GM18526 (cell line): ENCODE results near the gene AK1.

Experiments used
- POLR2A ChIP-seq: IDR thresholded peaks from 3 replicates; pipeline ENCODE4 v1.6.1; 2011; ENCODE audit not compliant: insufficient read length; ENCODE audit errors: extremely low read depth

The AK1 gene

DNA sequence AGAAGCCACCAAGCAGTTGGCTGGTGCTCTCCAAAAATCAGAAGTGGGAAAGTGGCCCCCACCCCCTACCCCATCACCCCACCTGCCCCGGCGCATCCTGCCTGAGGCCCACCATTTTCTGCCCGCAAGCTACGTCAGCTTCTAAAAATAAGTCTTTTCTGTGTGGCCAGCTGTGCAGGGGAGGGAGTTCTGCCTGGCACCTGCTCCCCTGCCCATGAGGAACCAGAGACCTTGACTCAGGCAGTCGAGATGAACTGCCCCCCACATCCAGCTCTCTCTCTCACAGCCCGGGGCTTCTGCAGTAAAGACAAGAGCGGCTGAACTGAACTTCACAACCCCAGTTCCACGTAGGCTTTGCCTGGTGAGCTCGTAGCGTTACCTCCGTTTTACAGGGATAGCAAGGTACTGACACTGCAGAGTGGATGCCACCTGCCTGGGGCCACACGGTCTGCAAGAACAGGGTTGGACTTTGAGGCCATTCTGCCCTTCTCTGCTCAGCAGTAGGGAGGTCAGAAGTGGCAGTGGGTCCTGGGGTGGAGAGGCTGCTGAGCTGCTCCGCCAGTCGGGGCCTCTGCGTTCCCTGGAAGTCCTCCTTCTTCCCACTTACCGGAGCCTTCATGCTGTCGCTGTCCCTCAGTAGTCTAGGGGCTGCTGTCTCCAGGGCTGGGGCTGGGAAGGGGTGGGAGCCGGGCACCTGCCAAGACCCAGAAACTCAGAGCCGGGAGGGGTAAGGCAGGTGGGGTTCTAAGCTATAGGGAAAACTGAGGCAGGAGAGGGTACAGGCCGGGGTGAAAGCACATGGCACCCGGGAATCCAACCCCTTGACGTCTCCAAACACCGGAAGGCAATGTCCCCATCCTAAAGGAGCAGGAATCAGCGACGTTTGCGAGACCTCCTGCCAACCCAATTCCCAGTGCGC, 38.6 kb upstream of the AK1 start:
- TF ChIP-seq POLR2A: peak; percentile 83

DNA sequence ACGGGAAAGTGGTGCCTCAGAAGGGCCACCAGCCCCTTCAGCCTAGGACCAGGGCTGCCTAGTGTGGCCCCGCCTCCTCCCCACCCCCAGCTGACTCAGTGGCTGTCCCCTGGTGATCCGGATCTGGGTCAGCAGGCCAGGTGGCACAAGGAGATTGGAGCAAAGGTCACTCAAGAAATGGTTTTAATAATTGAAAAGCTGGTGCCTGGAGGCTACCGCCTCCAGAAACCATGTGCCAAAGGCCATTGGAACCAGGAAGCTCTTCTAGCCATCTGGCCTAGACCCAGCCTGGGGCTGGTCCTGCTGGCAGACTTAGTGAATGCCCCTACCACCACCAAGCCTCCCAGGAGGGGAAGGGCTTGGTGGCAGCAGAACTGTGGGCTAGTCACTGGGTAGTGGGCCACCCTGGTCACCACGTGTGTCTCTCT, 37.9 kb upstream of the AK1 start:
- no peak for TF ChIP-seq POLR2A

DNA sequence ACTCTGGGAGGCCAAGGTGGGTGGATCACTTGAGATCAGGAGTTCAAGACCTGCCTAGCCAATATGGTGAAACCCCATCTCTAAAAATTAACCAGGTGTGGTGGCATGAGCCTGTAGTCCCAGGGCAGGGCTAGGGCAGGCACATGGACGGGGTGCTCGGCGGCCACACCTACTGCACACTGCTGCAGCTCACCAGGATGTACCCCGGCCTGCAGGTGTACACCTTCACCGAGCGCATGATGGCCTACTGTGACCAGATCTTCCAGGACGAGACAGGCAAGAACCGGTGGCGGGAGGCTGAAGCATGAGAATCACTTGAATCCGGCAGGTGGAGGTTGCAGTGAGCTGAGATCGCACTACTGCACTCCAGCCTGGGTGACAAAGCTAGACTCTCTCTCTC, 36.2 kb upstream of the AK1 start:
- no peak for TF ChIP-seq POLR2A

DNA sequence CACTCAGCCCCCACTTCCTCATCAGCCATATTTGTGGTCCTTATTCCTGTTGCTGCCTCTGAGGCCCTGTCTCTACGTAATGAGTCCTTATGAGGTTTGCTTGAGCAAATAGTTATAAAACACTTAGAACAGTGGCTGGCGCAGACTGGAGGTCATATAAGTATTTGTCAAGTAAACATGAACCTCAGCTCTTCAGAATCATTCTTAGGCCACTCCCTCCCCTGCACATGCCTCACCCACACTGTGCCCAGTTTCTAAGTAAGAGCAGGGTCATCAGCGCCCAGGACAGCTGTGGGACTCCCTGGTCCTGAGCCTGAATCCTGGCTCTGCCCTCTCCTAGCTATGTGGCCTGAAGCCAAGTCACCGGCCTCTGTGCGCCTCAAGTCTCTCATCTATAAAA, 35.4 kb upstream of the AK1 start:
- no peak for TF ChIP-seq POLR2A

DNA sequence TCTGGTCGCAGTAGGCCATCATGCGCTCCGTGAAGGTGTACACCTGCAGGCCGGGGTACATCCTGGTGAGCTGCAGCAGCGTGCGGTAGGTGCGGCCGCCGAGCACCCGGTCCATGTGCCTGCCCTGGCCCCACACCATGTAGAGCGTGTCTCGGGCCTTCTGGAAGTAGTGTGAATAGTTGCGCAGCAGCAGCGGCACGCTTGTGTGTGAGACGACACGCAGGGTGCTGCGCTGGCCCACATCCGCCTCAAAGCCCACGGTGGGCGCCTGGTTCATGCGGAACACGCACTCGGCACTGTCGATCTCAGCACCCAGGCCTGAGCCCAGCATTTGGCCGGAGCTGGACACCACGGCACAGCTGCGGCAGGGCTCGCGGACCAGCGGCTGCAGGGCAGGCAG, 34.8 kb upstream of the AK1 start:
- TF ChIP-seq POLR2A: no peak

DNA sequence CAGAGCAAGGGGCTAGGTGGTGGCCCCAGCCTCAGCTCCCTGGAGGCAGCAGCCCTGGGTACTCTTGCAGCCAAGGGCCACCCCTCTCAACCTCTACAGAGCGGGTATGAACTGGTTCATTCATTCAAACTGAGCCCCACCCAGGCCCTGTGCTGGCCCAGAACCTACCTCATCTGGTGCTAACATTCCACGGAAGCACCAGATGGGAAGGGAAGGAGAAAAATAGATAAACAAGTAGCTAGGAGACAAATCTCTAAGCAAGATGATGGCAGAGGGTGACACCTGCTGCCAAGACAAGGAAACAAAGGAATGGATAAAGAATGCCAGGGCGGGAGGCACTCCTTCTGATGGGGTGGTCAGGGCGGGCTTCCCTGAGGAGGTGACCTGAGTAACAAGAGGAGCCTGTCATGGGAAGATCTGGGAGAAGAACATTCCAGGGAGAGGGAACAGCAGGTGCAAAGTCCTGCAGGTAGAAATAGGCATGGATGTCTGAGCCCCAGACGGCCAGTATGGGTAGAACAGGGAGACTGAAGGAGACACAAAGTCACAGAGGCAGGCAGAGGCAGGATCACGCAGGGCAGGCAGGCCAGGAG, 33.2 kb upstream of the AK1 start:
- no peak for TF ChIP-seq POLR2A

DNA sequence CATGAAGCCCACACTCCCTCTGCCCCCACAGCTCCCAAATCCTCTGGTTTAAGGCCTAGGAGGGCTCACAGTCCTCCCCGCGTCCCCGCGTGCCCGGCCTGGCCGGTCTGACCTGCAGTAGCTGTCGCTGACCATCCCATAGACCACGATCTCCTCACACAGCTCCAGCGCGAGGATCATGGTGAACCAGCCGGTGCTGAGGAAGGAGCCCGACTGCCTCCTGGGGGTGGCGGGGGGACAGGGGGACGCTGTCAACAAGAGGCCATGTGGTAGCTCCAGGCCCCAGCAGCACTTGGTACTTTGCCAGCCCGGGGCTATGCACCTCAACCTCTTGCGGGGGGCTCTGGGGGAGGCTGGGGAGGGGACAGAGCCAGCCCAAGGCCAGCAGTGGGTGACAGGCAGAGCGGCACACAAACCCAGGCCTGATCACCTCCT, 32.4 kb upstream of the AK1 start:
- TF ChIP-seq POLR2A: no peak

DNA sequence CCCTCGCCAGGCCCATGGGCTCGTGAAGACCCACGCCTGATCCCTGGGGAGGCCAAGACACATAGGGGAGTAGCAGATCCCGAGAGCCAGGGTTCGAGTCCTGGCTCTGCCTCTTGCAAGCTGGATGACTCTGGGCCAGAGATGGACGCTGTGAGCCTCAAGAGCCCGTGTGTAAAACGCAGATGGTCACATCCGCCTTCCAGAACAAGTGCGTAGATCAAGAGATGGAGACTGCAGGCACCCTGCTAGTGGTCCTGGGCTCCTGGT, 31.1 kb upstream of the AK1 start:
- no peak for TF ChIP-seq POLR2A

DNA sequence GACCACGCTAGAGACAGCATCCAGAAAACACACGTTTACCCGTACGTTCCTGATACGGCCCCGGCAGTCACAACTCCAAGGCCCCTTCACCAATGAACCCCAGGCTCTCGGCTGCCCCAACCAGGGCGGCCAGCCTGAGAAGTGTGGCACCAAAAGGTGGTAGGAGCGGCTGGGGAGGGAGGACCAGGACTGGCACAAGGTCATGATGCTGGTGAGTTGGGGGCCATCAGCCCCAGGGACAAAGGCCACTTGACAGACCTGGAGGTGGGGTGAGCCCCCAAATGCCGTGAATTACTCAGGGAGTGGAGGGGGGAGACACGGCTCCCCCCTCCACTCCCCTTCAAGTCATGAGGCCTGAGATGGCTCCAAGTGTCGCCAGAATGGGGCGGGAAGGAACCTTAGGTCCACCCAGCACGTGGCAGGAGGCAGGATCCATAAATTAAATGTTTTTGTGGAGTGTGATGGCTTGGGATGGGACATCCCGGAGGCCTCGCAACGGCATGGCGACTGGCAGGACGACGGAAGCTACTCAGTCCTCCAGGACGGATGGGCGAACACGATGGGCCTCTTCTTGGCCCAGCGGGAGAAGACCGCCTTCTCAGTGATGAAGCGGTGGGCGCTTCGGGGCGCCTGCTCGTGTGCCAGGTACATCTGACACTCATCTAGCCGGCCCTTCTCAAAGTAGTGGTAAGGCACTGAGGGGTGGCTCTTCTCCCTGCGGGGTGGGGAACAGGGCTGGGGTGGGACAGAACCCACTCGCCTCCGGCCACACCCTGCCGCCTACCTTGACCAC, 30.6 kb upstream of the AK1 start:
- TF ChIP-seq POLR2A: no peak

DNA sequence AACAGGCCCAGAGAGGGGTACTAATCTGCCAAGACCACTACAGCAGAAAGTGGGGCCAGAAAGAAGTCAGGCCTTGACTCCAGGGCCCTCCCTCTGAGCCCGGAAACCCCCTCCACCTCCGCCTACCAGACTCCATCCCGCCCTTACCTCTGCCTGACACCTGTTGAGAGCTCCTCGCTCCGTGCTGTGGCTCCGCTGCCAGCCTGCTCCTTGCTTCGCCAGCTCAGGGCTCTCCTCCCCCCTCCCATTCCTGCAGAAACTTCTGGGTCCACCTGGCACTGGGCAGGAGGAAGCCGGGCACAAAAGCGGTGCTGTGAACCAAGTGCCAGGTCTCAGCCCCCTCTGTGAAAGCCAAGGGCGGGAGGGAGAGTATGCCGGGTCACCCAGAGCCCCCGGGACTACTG, 28.3 kb upstream of the AK1 start:
- peak; percentile 49 for TF ChIP-seq POLR2A

DNA sequence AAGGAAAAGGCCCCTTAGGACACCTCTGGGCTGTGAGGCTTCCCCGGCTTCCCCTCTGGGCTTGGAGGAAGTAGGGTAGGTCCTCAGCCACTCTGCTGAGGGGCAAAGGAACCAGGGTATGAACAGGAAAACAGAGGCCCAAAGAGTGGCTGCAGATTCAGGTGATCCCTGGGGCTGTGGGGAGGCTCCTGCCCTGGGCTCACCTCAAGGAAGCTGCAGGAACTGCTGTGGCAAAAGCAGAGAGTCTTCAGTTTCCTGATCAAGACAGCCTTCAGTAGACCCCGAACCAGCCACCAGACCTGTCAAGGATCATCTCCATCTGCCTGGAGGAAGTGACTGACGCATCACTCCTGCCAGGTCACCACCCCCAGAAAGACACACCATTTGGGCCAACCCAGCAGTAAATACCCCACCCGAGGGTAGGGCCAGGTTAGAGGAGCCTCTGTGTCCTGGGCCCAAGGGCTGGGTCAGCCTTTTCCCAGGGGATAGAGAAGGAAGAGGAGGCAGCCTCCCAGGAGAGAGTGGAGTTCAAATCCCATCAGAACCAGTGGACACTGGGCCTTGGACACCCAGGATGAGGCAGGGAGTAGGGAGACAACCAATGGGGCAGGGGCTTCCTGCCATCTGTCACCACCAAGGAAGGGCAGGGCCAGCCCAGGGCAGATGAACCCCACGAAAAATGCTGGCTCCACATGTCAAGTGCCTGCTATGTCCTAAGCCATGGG, 27.7 kb upstream of the AK1 start:
- TF ChIP-seq POLR2A: peak; percentile 27

DNA sequence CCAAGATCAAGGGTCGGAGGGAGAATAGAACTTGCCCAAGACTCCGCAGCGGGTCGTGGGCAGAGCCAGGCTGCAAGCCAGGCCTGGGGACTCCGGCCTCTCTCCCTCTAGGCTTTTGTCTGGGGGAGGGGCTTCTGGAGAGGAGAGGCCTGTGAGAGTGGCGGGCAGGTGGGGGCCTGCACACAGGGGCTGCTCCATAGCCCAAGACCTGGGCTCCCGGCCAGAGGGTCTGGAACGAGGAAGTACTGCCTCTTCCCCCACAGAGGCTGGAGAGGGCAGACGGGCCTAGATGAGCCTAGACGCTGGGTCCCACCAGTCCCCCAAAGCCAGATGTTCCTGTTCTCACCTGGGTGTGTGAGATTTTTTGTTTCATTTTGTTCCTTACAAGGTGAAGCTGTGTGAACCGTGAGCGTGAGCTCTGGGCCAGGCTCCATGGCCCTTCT, 27.1 kb upstream of the AK1 start:
- TF ChIP-seq POLR2A: peak; percentile 5

DNA sequence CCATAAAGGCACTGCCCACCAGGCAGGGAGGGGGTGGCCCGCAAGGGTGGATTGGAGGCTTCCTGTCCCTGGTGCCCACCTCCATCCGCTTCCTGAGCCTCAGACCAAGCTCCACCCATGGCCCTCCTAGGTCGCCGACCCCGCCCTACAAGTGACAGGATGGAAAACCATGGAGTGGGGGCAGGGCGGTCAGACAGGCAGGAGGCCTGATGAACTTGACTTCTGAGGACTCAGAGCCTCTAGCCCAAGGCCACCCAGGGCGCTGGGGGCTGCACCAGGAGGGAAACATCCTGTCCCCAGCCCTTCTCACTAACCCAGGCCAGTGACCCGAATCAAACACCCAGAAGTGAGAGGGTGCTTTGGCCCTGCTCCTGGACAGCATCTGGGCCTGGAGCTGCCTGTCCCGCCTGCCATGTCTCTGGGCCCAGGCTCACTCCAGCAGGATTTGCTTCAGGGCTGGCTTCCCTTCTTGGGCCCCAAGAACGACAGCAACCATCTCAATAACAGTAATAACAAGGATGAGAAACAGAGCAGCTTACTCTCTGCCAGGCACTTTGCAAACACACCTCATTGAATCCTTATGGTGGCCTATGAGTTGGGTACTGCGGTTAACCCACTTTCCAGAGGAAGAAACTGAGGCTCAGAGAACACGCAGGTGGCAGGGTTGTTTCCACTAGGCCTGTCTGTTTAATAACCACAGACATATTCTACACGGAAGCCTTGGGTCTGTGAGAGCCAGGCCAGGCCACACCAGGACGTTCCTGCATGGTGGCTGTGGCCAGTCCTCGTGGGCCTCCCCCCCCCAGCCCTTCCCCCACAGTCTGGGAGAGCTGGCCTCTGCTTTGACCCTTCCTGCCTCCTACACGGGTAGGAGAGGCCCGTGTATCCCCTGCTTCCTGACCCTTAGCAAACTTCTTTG, 26.3 kb upstream of the AK1 start:
- TF ChIP-seq POLR2A: peak; percentile 49
